NCI-H1417 treated with DMSO at 0.1 percent for 48 hours (cell line): Measurements from ENCODE around the gene SP140.
"Not testable (repeated sequence)": the region's sequence is repeated elsewhere in the genome, so short reads cannot be mapped to it uniquely, and the experiment has no call there.

Source experiments
- DNase-seq: peaks from one replicate; lab custom pipeline; 2025; lab: John Stamatoyannopoulos, UW

Gene SP140

GRCh38 chr2:230326453-230327417, 101.2 kb downstream of the SP140 start, which contains the start of gene SP140L:
TSS of gene SP140L (plus strand) at chr2:230327193. CDS start at chr2:230327270, 77 bp downstream.
- DNase-seq = no peak

- DNase-seq = peak; percentile 37
Measured at GRCh38 chr2:230327418-230328154, 102.0 kb downstream of the SP140 start.

DNA sequence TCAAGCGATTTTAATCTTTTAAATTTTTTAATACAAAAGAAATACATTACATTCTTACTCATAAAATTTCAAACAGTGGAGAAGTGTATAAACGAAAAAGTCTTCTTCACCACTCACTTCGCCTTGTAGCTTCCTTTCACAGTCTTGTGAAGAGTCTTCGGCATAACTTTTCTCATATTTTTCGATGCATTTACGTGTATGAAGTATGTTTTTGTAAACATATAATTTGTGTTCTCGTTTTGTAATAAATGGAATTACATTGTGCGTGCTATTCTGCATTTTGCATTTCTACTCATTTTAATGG, 102.6 kb downstream of the SP140 start:
- DNase-seq = no peak

DNA sequence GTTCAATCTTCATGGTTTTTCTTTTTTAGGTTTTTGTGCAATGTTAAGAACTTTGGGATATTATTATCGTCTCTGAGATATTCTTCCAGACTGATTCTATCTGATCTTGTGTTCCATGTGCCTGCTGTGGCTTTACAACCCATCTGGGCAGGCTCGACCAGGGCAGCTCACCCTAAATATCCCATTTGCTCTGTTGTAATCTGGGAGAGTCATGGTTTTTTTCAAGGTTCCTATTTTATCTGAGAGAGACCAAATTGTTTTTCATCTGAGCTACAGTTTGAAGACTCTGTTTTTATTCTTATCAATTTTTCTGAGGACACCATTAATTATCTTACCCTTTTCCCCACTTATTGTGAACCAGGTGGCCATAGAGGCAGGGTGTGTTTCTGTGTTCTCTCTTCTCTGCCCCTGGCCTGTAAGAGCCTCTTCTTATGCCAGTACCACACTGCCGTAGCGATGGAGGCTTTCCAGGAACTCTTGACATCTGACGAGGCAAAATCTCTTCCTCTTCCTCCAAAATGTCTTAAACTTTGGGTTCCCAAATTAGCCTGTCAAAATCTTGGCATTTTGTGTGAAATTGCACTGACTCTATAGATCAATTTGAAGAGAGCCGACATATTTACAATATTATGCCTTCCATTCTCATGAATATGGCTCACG, 104.5 kb downstream of the SP140 start:
- no peak for DNase-seq

GRCh38 chr2:230330725-230331124, 105.2 kb downstream of the SP140 start:
- DNase-seq = no peak

DNA sequence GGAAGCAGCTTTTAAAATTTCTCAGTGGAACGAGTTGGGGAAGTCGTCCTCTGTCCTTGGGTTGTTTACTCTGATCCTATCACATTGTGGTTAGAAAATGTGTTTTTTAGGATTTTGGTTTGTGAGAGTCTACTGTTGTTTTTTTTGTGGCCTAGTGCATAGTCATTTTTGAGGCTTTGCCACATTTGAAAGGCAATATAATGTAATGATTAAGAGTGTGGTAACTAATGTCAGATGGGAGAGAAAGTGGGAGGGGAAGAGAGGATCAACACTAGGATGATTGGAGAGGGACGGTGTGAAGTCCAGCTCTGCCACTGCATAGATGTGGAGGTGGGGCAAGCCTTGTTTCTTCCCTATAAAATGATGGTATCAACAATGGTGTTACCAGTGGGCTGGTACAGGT, 109.9 kb downstream of the SP140 start:
- DNase-seq = no peak

- DNase-seq = no peak
Measured at GRCh38 chr2:230335864-230336506, 110.4 kb downstream of the SP140 start.

GRCh38 chr2:230341936-230342528, 116.5 kb downstream of the SP140 start:
- not testable (repeated sequence) for DNase-seq

- not testable (repeated sequence) for DNase-seq
Measured at GRCh38 chr2:230343041-230343624, 117.6 kb downstream of the SP140 start.

DNA sequence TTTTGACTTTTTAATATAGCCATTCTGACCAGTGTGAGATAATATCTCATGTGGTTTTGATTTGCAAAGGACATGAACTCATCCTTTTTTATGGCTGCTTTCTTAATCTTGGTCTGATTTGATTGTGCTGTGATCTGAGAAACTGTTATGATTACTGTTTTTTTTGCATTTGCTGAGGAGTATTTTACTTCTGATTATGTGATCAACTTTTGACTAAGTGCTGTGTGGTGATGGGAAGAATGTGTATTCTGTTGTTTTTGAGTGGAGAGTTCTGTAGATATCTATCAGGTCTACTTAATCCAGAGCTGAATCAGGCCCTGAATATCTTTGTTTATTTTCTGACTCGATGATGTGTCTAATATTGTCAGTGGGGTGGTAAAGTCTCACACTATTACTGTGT, 118.2 kb downstream of the SP140 start:
- DNase-seq = no peak

GRCh38 chr2:230346465-230346864, 120.9 kb downstream of the SP140 start:
- DNase-seq = no peak

DNA sequence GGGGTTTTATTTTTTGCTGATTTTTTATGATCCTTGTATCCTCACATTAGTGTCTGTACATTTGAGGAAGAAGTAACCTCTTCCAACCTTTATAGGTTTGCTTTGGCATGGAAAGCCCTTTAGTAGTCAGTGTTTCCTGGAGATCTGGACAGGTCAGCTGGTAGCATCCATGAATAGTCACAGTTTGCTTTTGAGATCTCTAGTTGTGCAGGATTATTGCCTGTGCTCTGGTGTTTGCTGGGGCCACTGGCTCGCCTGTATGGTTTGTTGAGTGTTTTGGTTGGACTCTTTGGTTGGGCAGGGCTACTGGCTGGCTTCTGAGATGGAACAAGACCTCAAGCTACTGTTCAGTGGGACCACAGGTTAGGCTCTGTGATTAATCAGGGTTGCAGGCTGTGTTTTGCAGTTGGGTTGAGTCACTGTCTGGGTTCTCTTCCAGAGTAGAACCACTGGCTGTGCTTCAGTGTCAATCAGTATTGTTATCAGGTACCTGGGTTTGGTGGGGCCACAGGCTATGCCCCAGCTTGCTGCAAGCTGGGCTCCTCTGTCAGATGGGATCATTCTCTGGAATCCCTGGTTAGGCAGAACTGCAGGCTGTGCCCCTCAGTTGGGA, 121.5 kb downstream of the SP140 start:
- DNase-seq = no peak

- DNase-seq = no peak
Measured at GRCh38 chr2:230347659-230348305, 122.2 kb downstream of the SP140 start.

- no peak for DNase-seq
Measured at GRCh38 chr2:230348787-230349186, 123.3 kb downstream of the SP140 start.

DNA sequence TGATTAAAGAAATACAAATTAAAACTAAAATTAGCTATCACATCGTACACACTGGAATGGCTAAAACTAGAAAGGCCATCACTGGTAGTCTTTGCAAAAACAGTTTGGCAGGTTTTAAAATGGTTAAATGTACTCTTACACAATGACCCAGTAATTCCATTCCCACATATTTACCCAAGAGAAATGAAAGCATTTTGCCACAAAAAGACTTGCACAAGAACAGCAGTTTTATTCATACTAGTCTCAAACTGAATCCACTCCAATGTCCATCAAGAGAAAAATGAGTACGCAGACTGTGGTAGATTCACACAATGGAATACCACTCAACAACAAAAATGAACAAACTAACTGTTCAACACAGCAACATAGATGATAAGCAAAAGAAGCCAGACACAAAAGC, 130.5 kb downstream of the SP140 start:
- no peak for DNase-seq

GRCh38 chr2:230358305-230358704, 132.8 kb downstream of the SP140 start:
- DNase-seq = no peak

DNA sequence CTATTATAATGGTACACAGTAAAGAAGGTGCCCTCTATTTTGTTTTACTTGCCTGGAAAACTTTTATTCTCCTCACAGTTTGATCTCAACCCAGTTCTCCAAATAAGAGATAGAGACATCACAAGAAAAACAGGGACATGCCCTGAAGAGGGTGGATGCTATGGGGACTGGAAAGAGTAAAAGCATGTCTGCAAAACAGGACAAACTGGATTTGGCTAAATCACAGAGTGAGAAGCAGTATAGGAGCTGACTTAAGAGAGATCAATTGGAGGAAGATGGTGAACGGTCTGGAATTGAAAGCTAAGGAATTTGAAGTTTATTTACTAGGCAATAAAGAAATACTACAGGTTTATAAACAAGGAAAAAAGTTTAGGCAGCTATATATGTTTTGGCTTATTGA, 134.5 kb downstream of the SP140 start:
- no peak for DNase-seq

DNA sequence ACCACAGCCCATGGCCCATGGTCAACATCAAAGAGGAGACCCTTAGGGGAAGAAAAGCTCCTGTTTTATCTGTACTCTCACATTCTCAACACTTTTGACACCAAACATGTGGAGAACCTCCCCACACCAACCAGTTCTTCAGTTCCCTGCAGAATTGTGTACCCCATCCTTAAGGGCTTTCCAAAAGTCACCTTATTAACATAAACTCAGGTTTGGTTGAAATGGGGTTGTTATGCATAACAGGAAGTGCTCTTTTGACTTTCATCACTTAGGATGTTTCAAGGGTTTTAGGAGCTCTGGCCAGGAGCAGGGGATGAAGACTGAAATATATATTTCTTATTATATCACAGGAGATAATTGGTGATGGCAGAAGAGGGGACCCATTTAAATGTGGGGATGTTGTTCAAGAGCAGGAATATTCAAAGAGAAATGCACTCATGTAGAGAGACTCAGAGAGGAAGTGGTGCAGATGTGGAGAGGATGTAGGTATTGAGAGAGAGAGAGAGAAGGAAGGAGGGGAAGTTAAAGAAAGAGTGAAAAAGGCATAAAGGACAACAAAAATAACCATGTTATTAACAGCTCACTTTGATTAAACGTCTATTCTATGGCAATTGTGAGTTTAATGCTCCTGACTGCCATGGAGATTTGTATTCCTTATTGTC, 136.6 kb downstream of the SP140 start:
- DNase-seq = no peak
